Measurements from ENCODE around the gene MCF2L.

- TF ChIP-seq REST (IDR thresholded peaks at IDR 0.05; ENCODE audit: insufficient read depth in 1 of 2, low read depth in 2 of 2, low read length in 2 of 2) (no peak), TAF1 (IDR thresholded peaks at IDR 0.05; ENCODE audit: borderline replicate concordance, insufficient read depth, low read length) (no peak), POLR2AphosphoS5 (IDR thresholded peaks at IDR 0.05; ENCODE audit: low read depth, low read length) (no peak)
These were observed 95.8 kb downstream of the MCF2L start for GRCh38 chr13:113064534-113065405.
